NOMO-1 treated with dmso at 0.1 percent for 144 hours (cell line): ENCODE measurements around the gene CD302.
A peak's percentile ranks its signal among the peaks of the same experiment; 100 is the strongest.
"Not testable (repeated sequence)": the region's sequence is repeated elsewhere in the genome, so short reads cannot be mapped to it uniquely, and the experiment has no call there.

Source experiments
- DNase-seq: peaks from one replicate; lab custom pipeline; 2025; ENCODE audit not compliant: unreplicated experiment; lab: John Stamatoyannopoulos, UW

CD302 gene

GRCh38 chr2:159755014-159755413 is 43.0 kb downstream of the CD302 start:
- no peak for DNase-seq

- DNase-seq, result peak; percentile 60
These were observed 44.2 kb downstream of the CD302 start for GRCh38 chr2:159753797-159754196.

GRCh38 chr2:159750873-159751272 is 47.1 kb downstream of the CD302 start:
- no peak for DNase-seq

GRCh38 chr2:159748089-159748488 is 49.9 kb downstream of the CD302 start:
- DNase-seq, result no peak

GRCh38 chr2:159745237-159745636 is 52.8 kb downstream of the CD302 start:
- not testable (repeated sequence) for DNase-seq

- DNase-seq, result no peak
These were observed 53.6 kb downstream of the CD302 start for GRCh38 chr2:159744363-159744762.

- DNase-seq, result no peak
These were observed 55.2 kb downstream of the CD302 start for GRCh38 chr2:159742846-159743245.

GRCh38 chr2:159738509-159739390 is 59.3 kb downstream of the CD302 start:
- no peak for DNase-seq

- DNase-seq, result no peak
These were observed 60.1 kb downstream of the CD302 start for GRCh38 chr2:159737917-159738296.

- DNase-seq, result no peak
These were observed 60.6 kb downstream of the CD302 start for GRCh38 chr2:159737292-159737916.

- DNase-seq, result no peak
These were observed 62.0 kb downstream of the CD302 start for GRCh38 chr2:159736048-159736447.

- DNase-seq, result no peak
These were observed 62.4 kb downstream of the CD302 start for GRCh38 chr2:159735648-159736047.

- no peak for DNase-seq
These were observed 69.4 kb downstream of the CD302 start for GRCh38 chr2:159728629-159729028.

GRCh38 chr2:159725713-159726112 is 72.3 kb downstream of the CD302 start:
- no peak for DNase-seq

GRCh38 chr2:159724795-159725572 is 73.0 kb downstream of the CD302 start:
- not testable (repeated sequence) for DNase-seq

- DNase-seq, result no peak
These were observed 75.4 kb downstream of the CD302 start for GRCh38 chr2:159722580-159722979.

- no peak for DNase-seq
These were observed 77.3 kb downstream of the CD302 start for GRCh38 chr2:159720676-159721075.
